SK-N-SH (cell line): ENCODE results near the gene TNS4.

Experiments used
- EP300 ChIP-seq, 2 experiments: IDR thresholded peaks; 2 replicates each; pipeline versions ENCODE4 v1.4.0 to v1.6.1; 2012; ENCODE audit warnings: borderline replicate concordance in 1 of 2, low read depth in 1 of 2, low read length in 1 of 2
- POLR2AphosphoS5 ChIP-seq: IDR thresholded peaks from 2 replicates; pipeline ENCODE4 v1.6.1; 2012; ENCODE audit warnings: low read depth, low read length

GRCh38 chr17:40430272-40431230 lies 70.9 kb downstream of the TNS4 start:
- no peak for TF ChIP-seq POLR2AphosphoS5
- TF ChIP-seq EP300 (IDR thresholded peaks at IDR 0.05; ENCODE audit: borderline replicate concordance in 1 of 2, low read depth in 1 of 2, low read length in 1 of 2), result no peak
